Subcutaneous abdominal adipose tissue (tissue), 5 donors: ENCODE measurements around the gene AKAP6.

Source experiments
- H3K27ac ChIP-seq: one replicate; pipeline ENCODE4 v1.7.0; 2013; ENCODE audit warnings: low read depth, mild to moderate bottlenecking, inconsistent platforms, low read length, moderate library complexity
- H3K27me3 ChIP-seq, 5 donors: one replicate each; pipeline ENCODE4 v1.7.0; 2013; ENCODE audit warnings: low read length in 5 of 5, inconsistent platforms in 1 of 5; ENCODE audit not compliant: control insufficient read depth in 5 of 5, insufficient read depth in 4 of 5
- H3K36me3 ChIP-seq, 5 donors: one replicate each; pipeline ENCODE4 v1.7.0; 2013; ENCODE audit warnings: low read length in 5 of 5; ENCODE audit not compliant: control insufficient read depth in 5 of 5, insufficient read depth in 5 of 5
- H3K4me1 ChIP-seq, 5 donors: one replicate each; pipeline ENCODE4 v1.7.0; 2013; ENCODE audit warnings: low read length in 5 of 5, mild to moderate bottlenecking in 3 of 5, moderate library complexity in 1 of 5; ENCODE audit not compliant: control insufficient read depth in 5 of 5, insufficient read depth in 5 of 5
- H3K4me3 ChIP-seq, 5 donors: one replicate each; pipeline ENCODE4 v1.7.0; 2013; ENCODE audit warnings: low read length in 5 of 5, low read depth in 1 of 5
- H3K9ac ChIP-seq, 5 donors: one replicate each; pipeline ENCODE4 v1.7.0; 2013; ENCODE audit warnings: low read length in 5 of 5, mild to moderate bottlenecking in 4 of 5, moderate library complexity in 3 of 5
- H3K9me3 ChIP-seq, 5 donors: one replicate each; pipeline ENCODE4 v1.7.0; 2013; ENCODE audit warnings: low read length in 5 of 5; ENCODE audit not compliant: control insufficient read depth in 5 of 5
- donor health status: healthy.
- donor health status: healthy.
- donor health status: healthy.
- donor health status: healthy.
- donor health status: healthy.

The AKAP6 gene

GRCh38 chr14:32403688-32404087 is 74.6 kb downstream of the AKAP6 start:
- Histone ChIP-seq H3K36me3 (no peaks in the 10 kb centered on the region), H3K9ac (no peak overlapping the region), H3K9me3 (no peaks in the 10 kb centered on the region), H3K4me3 (no peak overlapping the region), H3K4me1 (no peaks in the 10 kb centered on the region), H3K27me3 (no peaks in the 10 kb centered on the region), H3K27ac (no peak overlapping the region)

- Histone ChIP-seq H3K27ac (no peak overlapping the region), H3K9me3 (no peaks in the 10 kb centered on the region), H3K27me3 (no peaks in the 10 kb centered on the region), H3K4me1 (no peaks in the 10 kb centered on the region), H3K36me3 (no peaks in the 10 kb centered on the region), H3K9ac (no peak overlapping the region), H3K4me3 (no peak overlapping the region)
These were observed 75.9 kb downstream of the AKAP6 start for GRCh38 chr14:32404784-32405573.

GRCh38 chr14:32405856-32406255 is 76.8 kb downstream of the AKAP6 start:
- no peaks in the 10 kb centered on the region for H3K36me3 ChIP-seq
- H3K27me3 ChIP-seq, result no peaks in the 10 kb centered on the region
- no peaks in the 10 kb centered on the region for H3K4me1 ChIP-seq
- H3K4me3 ChIP-seq, result no peak overlapping the region
- H3K9ac ChIP-seq, result no peak overlapping the region
- H3K27ac ChIP-seq, result no peak overlapping the region
- no peaks in the 10 kb centered on the region for H3K9me3 ChIP-seq

GRCh38 chr14:32407130-32407529 is 78.0 kb downstream of the AKAP6 start:
- H3K27me3 ChIP-seq, result no peaks in the 10 kb centered on the region
- H3K4me1 ChIP-seq, result no peaks in the 10 kb centered on the region
- H3K9me3 ChIP-seq, result no peaks in the 10 kb centered on the region
- no peak overlapping the region for H3K9ac ChIP-seq
- no peaks in the 10 kb centered on the region for H3K36me3 ChIP-seq
- no peak overlapping the region for H3K27ac ChIP-seq
- no peak overlapping the region for H3K4me3 ChIP-seq

- H3K4me1 ChIP-seq, result no peaks in the 10 kb centered on the region
- H3K4me3 ChIP-seq, result no peak overlapping the region
- no peak overlapping the region for H3K27ac ChIP-seq
- H3K27me3 ChIP-seq, result no peaks in the 10 kb centered on the region
- H3K9ac ChIP-seq, result no peak overlapping the region
- H3K36me3 ChIP-seq, result no peaks in the 10 kb centered on the region
- no peaks in the 10 kb centered on the region for H3K9me3 ChIP-seq
These were observed 78.9 kb downstream of the AKAP6 start for GRCh38 chr14:32408018-32408417.

GRCh38 chr14:32412103-32412502 is 83.0 kb downstream of the AKAP6 start:
- no peak overlapping the region for H3K27ac ChIP-seq
- H3K9ac ChIP-seq, result no peak overlapping the region
- H3K9me3 ChIP-seq, result no peaks in the 10 kb centered on the region
- no peaks in the 10 kb centered on the region for H3K36me3 ChIP-seq
- no peak overlapping the region for H3K4me3 ChIP-seq
- H3K4me1 ChIP-seq, result no peaks in the 10 kb centered on the region
- no peaks in the 10 kb centered on the region for H3K27me3 ChIP-seq

GRCh38 chr14:32412532-32412931 is 83.4 kb downstream of the AKAP6 start:
- Histone ChIP-seq H3K9ac (no peak overlapping the region), H3K27ac (no peak overlapping the region), H3K36me3 (no peaks in the 10 kb centered on the region), H3K9me3 (no peaks in the 10 kb centered on the region), H3K4me3 (no peak overlapping the region), H3K4me1 (no peaks in the 10 kb centered on the region), H3K27me3 (no peaks in the 10 kb centered on the region)

- Histone ChIP-seq H3K9ac (no peak overlapping the region), H3K36me3 (no peaks in the 10 kb centered on the region), H3K4me1 (no peaks in the 10 kb centered on the region), H3K9me3 (no peaks in the 10 kb centered on the region), H3K4me3 (no peak overlapping the region), H3K27me3 (no peaks in the 10 kb centered on the region), H3K27ac (no peak overlapping the region)
These were observed 85.0 kb downstream of the AKAP6 start for GRCh38 chr14:32413967-32414640.

- no peak overlapping the region for H3K27ac ChIP-seq
- H3K36me3 ChIP-seq, result no peaks in the 10 kb centered on the region
- no peak overlapping the region for H3K4me3 ChIP-seq
- no peaks in the 10 kb centered on the region for H3K27me3 ChIP-seq
- H3K4me1 ChIP-seq, result no peaks in the 10 kb centered on the region
- H3K9ac ChIP-seq, result no peak overlapping the region
- no peaks in the 10 kb centered on the region for H3K9me3 ChIP-seq
These were observed 85.7 kb downstream of the AKAP6 start for GRCh38 chr14:32414808-32415255.

GRCh38 chr14:32417956-32418552 is 89.0 kb downstream of the AKAP6 start:
- no peak overlapping the region for H3K9ac ChIP-seq
- H3K9me3 ChIP-seq, result peaks cover 0 to 6% (median 4%) of the 10 kb centered on the region in 5 donors
- no peaks in the 10 kb centered on the region for H3K4me1 ChIP-seq
- H3K27me3 ChIP-seq, result no peaks in the 10 kb centered on the region
- H3K36me3 ChIP-seq, result no peaks in the 10 kb centered on the region
- no peak overlapping the region for H3K4me3 ChIP-seq
- H3K27ac ChIP-seq, result no peak overlapping the region
